A549 (cell line): ENCODE data around the gene ZIC4.

Source experiments
- CEBPB ChIP-seq, 2 experiments: fragments of >200 bp in 1 of 2; sonication (Bioruptor Twin) in 1 of 2; formaldehyde crosslinking in 1 of 2; IDR thresholded peaks; 2 replicates each; pipeline ENCODE4 v1.6.1; 2012 to 2016
- JUN ChIP-seq, 2 experiments: fragments of >200 bp; sonication (Bioruptor Twin); formaldehyde crosslinking; IDR thresholded peaks; 2 replicates in 1 of 2; 3 replicates in 1 of 2; pipeline ENCODE4 v1.6.1; 2016 to 2017
- JUNB ChIP-seq: fragments of >200 bp; sonication (Bioruptor Twin); formaldehyde crosslinking; IDR thresholded peaks from 2 replicates; pipeline ENCODE4 v1.6.1; 2016
- MAZ ChIP-seq: fragments of 150-350 bp; IDR thresholded peaks from 2 replicates; pipeline ENCODE4 v1.6.1; 2014; ENCODE audit warnings: antibody characterized with exemption, low read depth, low read length, borderline replicate concordance
- POLR2A ChIP-seq: IDR thresholded peaks from 2 replicates; pipeline ENCODE4 v1.6.1; 2012; ENCODE audit warnings: mild to moderate bottlenecking, low read length
- RFX5 ChIP-seq: fragments of 450-650 bp; IDR thresholded peaks from 2 replicates; pipeline ENCODE4 v1.7.1; 2014; ENCODE audit warnings: antibody characterized with exemption, mild to moderate bottlenecking, moderate library complexity
- TF ChIP-seq, protein P1 (sequence below): fragments of >200 bp; sonication (Bioruptor Twin); formaldehyde crosslinking; IDR thresholded peaks from 3 replicates; pipeline ENCODE4 v1.5.1; 2016
- TF ChIP-seq, protein P2 (sequence below): fragments of 200-600 bp; sonication (generic); IDR thresholded peaks from 2 replicates; pipeline ENCODE4 v1.6.1; 2016; ENCODE audit warnings: antibody characterized with exemption, mild to moderate bottlenecking, moderate library complexity
- TF ChIP-seq, protein P3 (sequence below): IDR thresholded peaks from 2 replicates; pipeline ENCODE4 v1.6.1; 2012; ENCODE audit warnings: low read depth, borderline replicate concordance
- TF ChIP-seq, protein P4 (sequence below): IDR thresholded peaks from 2 replicates; pipeline ENCODE4 v1.6.1; 2012
- TF ChIP-seq, protein P5 (sequence below): fragments of 450-650 bp; IDR thresholded peaks from 2 replicates; pipeline ENCODE4 v1.6.1; 2014; ENCODE audit warnings: antibody characterized with exemption

GRCh38 chr3:147422196-147422595 is 15.9 kb upstream of the ZIC4 start:
- TF ChIP-seq, protein P1, sequence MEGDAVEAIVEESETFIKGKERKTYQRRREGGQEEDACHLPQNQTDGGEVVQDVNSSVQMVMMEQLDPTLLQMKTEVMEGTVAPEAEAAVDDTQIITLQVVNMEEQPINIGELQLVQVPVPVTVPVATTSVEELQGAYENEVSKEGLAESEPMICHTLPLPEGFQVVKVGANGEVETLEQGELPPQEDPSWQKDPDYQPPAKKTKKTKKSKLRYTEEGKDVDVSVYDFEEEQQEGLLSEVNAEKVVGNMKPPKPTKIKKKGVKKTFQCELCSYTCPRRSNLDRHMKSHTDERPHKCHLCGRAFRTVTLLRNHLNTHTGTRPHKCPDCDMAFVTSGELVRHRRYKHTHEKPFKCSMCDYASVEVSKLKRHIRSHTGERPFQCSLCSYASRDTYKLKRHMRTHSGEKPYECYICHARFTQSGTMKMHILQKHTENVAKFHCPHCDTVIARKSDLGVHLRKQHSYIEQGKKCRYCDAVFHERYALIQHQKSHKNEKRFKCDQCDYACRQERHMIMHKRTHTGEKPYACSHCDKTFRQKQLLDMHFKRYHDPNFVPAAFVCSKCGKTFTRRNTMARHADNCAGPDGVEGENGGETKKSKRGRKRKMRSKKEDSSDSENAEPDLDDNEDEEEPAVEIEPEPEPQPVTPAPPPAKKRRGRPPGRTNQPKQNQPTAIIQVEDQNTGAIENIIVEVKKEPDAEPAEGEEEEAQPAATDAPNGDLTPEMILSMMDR, result no peak
- TF ChIP-seq JUNB (no peak), POLR2A (no peak), JUN (IDR thresholded peaks at IDR 0.05) (no peak), CEBPB (IDR thresholded peaks at IDR 0.05) (no peak), MAZ (no peak), RFX5 (no peak)
- TF ChIP-seq, protein P2, sequence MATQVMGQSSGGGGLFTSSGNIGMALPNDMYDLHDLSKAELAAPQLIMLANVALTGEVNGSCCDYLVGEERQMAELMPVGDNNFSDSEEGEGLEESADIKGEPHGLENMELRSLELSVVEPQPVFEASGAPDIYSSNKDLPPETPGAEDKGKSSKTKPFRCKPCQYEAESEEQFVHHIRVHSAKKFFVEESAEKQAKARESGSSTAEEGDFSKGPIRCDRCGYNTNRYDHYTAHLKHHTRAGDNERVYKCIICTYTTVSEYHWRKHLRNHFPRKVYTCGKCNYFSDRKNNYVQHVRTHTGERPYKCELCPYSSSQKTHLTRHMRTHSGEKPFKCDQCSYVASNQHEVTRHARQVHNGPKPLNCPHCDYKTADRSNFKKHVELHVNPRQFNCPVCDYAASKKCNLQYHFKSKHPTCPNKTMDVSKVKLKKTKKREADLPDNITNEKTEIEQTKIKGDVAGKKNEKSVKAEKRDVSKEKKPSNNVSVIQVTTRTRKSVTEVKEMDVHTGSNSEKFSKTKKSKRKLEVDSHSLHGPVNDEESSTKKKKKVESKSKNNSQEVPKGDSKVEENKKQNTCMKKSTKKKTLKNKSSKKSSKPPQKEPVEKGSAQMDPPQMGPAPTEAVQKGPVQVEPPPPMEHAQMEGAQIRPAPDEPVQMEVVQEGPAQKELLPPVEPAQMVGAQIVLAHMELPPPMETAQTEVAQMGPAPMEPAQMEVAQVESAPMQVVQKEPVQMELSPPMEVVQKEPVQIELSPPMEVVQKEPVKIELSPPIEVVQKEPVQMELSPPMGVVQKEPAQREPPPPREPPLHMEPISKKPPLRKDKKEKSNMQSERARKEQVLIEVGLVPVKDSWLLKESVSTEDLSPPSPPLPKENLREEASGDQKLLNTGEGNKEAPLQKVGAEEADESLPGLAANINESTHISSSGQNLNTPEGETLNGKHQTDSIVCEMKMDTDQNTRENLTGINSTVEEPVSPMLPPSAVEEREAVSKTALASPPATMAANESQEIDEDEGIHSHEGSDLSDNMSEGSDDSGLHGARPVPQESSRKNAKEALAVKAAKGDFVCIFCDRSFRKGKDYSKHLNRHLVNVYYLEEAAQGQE, result no peak
- TF ChIP-seq, protein P3, sequence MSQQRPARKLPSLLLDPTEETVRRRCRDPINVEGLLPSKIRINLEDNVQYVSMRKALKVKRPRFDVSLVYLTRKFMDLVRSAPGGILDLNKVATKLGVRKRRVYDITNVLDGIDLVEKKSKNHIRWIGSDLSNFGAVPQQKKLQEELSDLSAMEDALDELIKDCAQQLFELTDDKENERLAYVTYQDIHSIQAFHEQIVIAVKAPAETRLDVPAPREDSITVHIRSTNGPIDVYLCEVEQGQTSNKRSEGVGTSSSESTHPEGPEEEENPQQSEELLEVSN, result no peak
- TF ChIP-seq, protein P4, sequence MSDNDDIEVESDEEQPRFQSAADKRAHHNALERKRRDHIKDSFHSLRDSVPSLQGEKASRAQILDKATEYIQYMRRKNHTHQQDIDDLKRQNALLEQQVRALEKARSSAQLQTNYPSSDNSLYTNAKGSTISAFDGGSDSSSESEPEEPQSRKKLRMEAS, result no peak
- TF ChIP-seq, protein P5, sequence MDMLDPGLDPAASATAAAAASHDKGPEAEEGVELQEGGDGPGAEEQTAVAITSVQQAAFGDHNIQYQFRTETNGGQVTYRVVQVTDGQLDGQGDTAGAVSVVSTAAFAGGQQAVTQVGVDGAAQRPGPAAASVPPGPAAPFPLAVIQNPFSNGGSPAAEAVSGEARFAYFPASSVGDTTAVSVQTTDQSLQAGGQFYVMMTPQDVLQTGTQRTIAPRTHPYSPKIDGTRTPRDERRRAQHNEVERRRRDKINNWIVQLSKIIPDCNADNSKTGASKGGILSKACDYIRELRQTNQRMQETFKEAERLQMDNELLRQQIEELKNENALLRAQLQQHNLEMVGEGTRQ, result no peak
